Effector memory CD8-positive, alpha-beta T cell (primary cell): ENCODE data around the gene SCFD1.

Source experiments
- ATAC-seq: fragments of 150-1000 bp; cut with Tn5 transposase; replicated peaks from 2 replicates; pipeline ENCODE4 v1.10.0; 2021; ENCODE audit warnings: mild to moderate bottlenecking, moderate library complexity
- DNase-seq, 3 experiments: peaks; one replicate each; pipeline ENCODE4 v3.0.0; 2021
- H3K27ac Mint-ChIP-seq, 2 donors: one replicate each; pipeline ENCODE4 v1.8.0; 2022; ENCODE audit warnings: mild to moderate bottlenecking in 2 of 2, mixed read lengths in 2 of 2, moderate library complexity in 2 of 2
- H3K27me3 Mint-ChIP-seq, 2 donors: one replicate each; pipeline ENCODE4 v1.8.0; 2022; ENCODE audit warnings: mixed read lengths in 2 of 2
- H3K36me3 Mint-ChIP-seq: one replicate; pipeline ENCODE4 v1.8.0; 2022; ENCODE audit warnings: mild to moderate bottlenecking, moderate library complexity, mixed read lengths; ENCODE audit not compliant: insufficient read depth
- H3K4me1 Mint-ChIP-seq, 2 donors: one replicate each; pipeline ENCODE4 v1.8.0; 2022; ENCODE audit warnings: low read depth in 2 of 2, mixed read lengths in 2 of 2
- H3K4me3 Mint-ChIP-seq, 2 donors: one replicate each; pipeline ENCODE4 v1.8.0; 2022; ENCODE audit warnings: mild to moderate bottlenecking in 2 of 2, mixed read lengths in 2 of 2, moderate library complexity in 2 of 2
- H3K9me3 Mint-ChIP-seq, 2 donors: one replicate each; pipeline ENCODE4 v1.8.0; 2022; ENCODE audit warnings: mixed read lengths in 2 of 2

The SCFD1 gene

GRCh38 chr14:30759172-30760125, 137.3 kb downstream of the SCFD1 start:
- Mint-ChIP-seq H3K4me1 (no peaks in the 10 kb centered on the region), H3K27ac (no peak overlapping the region), H3K36me3 (no peaks in the 10 kb centered on the region), H3K27me3 (peaks cover 27 to 39% of the 10 kb centered on the region in 2 donors), H3K4me3 (no peak overlapping the region), H3K9me3 (peaks cover 5 to 7% of the 10 kb centered on the region in 2 donors)
- ATAC-seq (no peak), DNase-seq (no peak)

- Mint-ChIP-seq H3K4me3 (no peak overlapping the region), H3K36me3 (no peaks in the 10 kb centered on the region), H3K9me3 (peaks cover 5 to 11% of the 10 kb centered on the region in 2 donors), H3K27ac (no peak overlapping the region), H3K27me3 (peaks cover 20 to 23% of the 10 kb centered on the region in 2 donors), H3K4me1 (no peaks in the 10 kb centered on the region)
- DNase-seq (no peak), ATAC-seq (no peak)
These were observed 141.8 kb downstream of the SCFD1 start for GRCh38 chr14:30763891-30764290.

- H3K4me1 Mint-ChIP-seq = peaks cover 0 to 2% of the 10 kb centered on the region in 2 donors
- H3K27ac Mint-ChIP-seq = no peak overlapping the region
- H3K4me3 Mint-ChIP-seq = no peak overlapping the region
- no peak for DNase-seq
- no peaks in the 10 kb centered on the region for H3K36me3 Mint-ChIP-seq
- peaks cover 4 to 11% of the 10 kb centered on the region in 2 donors for H3K9me3 Mint-ChIP-seq
- no peak for ATAC-seq
- peaks cover 40 to 48% of the 10 kb centered on the region in 2 donors for H3K27me3 Mint-ChIP-seq
These were observed 145.5 kb downstream of the SCFD1 start for GRCh38 chr14:30767624-30768023.

GRCh38 chr14:30768791-30769190, 146.7 kb downstream of the SCFD1 start:
- DNase-seq = no peak
- Mint-ChIP-seq H3K27ac (no peak overlapping the region), H3K4me1 (peaks cover 0 to 2% of the 10 kb centered on the region in 2 donors), H3K27me3 (peaks cover 36 to 50% of the 10 kb centered on the region in 2 donors), H3K4me3 (no peak overlapping the region), H3K36me3 (no peaks in the 10 kb centered on the region), H3K9me3 (peaks cover 1 to 10% of the 10 kb centered on the region in 2 donors)
- ATAC-seq = no peak

GRCh38 chr14:30770376-30770775, 148.3 kb downstream of the SCFD1 start:
- no peak for DNase-seq
- Mint-ChIP-seq H3K27me3 (peaks cover 35 to 50% of the 10 kb centered on the region in 2 donors), H3K4me3 (no peak overlapping the region), H3K4me1 (peaks cover 0 to 2% of the 10 kb centered on the region in 2 donors), H3K9me3 (no peaks in the 10 kb centered on the region), H3K27ac (no peak overlapping the region), H3K36me3 (no peaks in the 10 kb centered on the region)
- no peak for ATAC-seq

- Mint-ChIP-seq H3K4me1 (peaks cover 0 to 2% of the 10 kb centered on the region in 2 donors), H3K4me3 (no peak overlapping the region), H3K27ac (no peak overlapping the region), H3K36me3 (no peaks in the 10 kb centered on the region), H3K27me3 (peaks cover 35 to 50% of the 10 kb centered on the region in 2 donors), H3K9me3 (no peaks in the 10 kb centered on the region)
- DNase-seq (no peak), ATAC-seq (no peak)
These were observed 149.5 kb downstream of the SCFD1 start for GRCh38 chr14:30771595-30771994.

- Mint-ChIP-seq H3K4me3 (no peak overlapping the region), H3K27me3 (peaks cover 19 to 24% of the 10 kb centered on the region in 2 donors), H3K36me3 (no peaks in the 10 kb centered on the region), H3K9me3 (no peaks in the 10 kb centered on the region), H3K27ac (no peak overlapping the region), H3K4me1 (no peaks in the 10 kb centered on the region)
- no peak for DNase-seq
- no peak for ATAC-seq
These were observed 157.1 kb downstream of the SCFD1 start for GRCh38 chr14:30779210-30779609.
